Fibroblast of pulmonary artery (primary cell): ENCODE measurements around the gene CRYBG1.

ENCODE experiments used
- DNase-seq: peaks from one replicate; pipeline ENCODE4 v3.0.0-alpha.2; 2010; ENCODE audit warnings: low read depth
- H3K4me3 ChIP-seq: replicated peaks from 2 replicates; pipeline ENCODE4 v1.5.1; 2011; ENCODE audit warnings: low read depth, mild to moderate bottlenecking, control low read depth, low read length, moderate library complexity
- TF ChIP-seq, protein P1 (sequence below): IDR thresholded peaks from 2 replicates; pipeline ENCODE4 v1.5.1; 2011; ENCODE audit warnings: mild to moderate bottlenecking, control low read depth, low read length, inconsistent platforms; ENCODE audit errors: missing control alignments

CRYBG1 gene

DNA sequence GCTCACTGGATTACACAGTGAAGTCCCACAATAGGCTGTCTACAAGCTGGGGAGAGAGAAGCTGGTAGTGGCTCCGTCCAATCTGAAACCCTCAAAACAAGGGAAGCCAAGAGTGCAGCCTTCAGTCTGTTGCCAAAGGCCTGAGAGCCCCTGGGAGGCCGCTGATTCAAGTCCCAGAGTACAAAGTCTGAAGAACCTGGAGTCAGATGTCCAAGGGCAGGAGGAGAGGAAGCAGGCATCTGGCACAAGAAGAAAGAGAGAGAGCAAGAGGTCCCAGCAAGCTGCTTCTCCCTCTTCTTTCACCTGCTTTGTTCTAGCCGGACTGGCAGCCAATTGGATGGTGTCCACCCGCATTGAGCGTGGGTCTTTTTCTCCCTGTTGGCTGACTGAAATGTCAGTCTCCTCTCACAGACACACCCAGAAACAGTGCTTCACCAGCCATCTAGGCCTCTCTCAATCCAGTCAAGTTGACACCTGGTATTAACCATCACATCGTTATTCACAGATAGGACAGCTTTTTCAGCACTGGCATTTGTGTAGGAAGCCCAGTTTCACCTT lies 51.2 kb downstream of the CRYBG1 start:
- no peak overlapping the region for H3K4me3 ChIP-seq
- TF ChIP-seq, protein P1, sequence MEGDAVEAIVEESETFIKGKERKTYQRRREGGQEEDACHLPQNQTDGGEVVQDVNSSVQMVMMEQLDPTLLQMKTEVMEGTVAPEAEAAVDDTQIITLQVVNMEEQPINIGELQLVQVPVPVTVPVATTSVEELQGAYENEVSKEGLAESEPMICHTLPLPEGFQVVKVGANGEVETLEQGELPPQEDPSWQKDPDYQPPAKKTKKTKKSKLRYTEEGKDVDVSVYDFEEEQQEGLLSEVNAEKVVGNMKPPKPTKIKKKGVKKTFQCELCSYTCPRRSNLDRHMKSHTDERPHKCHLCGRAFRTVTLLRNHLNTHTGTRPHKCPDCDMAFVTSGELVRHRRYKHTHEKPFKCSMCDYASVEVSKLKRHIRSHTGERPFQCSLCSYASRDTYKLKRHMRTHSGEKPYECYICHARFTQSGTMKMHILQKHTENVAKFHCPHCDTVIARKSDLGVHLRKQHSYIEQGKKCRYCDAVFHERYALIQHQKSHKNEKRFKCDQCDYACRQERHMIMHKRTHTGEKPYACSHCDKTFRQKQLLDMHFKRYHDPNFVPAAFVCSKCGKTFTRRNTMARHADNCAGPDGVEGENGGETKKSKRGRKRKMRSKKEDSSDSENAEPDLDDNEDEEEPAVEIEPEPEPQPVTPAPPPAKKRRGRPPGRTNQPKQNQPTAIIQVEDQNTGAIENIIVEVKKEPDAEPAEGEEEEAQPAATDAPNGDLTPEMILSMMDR = no peak
- DNase-seq = no peak

DNA sequence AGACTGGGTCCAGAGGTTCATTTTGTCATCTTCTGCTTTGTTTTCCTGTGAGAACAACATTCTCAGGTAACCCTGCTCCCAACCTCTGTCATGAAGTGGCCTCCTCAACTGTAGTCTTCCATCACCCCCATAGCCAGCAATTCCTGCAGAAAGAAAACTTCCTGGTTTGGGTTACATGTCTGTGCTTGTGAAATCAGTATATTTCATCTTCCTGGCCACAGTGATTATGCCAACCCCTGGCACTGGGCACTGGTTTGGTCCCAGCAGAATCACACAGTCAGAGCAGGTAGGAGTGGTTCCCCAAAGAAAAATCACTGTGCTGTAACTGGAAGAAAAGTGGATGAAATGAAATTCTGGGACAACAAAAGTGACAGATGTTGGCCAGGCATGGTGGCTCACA lies 52.5 kb downstream of the CRYBG1 start:
- no peak for DNase-seq
- TF ChIP-seq, protein P1 = no peak
- no peak overlapping the region for H3K4me3 ChIP-seq

DNA sequence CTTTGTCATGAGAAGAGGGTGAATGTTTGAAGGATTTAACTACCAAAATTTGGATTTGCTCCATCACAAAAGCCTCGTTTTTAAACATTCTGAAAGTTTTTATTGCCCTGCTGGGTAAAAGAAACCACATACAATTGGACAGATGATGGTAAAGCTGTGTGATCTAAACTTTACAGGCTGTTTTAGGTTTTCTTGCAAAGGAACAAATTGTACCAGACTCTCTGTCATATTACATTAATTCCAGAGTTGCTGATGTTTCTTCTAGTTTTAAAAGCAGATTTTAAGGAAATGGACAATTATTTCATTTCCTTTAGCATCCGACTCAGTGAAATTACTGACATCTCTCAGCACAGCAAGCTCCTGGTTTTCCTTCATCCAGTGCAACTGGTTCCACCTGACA lies 53.2 kb downstream of the CRYBG1 start:
- TF ChIP-seq, protein P1 = no peak
- no peak overlapping the region for H3K4me3 ChIP-seq
- DNase-seq = no peak

DNA sequence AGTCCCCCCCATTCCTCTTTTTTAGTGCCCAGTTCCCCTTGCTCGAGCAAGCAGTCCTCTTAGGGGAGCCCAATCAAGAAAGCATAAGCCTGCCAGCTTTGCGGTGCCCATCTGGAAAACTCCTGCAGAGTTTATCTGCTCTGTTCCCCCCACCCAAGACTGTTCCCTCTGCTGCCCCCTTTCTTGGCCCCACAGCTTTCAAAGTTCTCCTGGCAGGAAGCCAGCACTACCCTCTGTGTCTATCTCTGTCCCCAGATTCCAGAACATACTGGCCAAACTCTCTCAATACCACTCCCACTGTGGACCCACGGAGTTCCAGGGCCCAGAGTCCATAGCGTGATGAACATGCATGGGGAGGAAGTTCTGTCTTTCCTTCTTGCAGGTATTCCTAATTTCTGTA lies 55.4 kb downstream of the CRYBG1 start:
- no peak for DNase-seq
- no peak overlapping the region for H3K4me3 ChIP-seq
- TF ChIP-seq, protein P1 = no peak

DNA sequence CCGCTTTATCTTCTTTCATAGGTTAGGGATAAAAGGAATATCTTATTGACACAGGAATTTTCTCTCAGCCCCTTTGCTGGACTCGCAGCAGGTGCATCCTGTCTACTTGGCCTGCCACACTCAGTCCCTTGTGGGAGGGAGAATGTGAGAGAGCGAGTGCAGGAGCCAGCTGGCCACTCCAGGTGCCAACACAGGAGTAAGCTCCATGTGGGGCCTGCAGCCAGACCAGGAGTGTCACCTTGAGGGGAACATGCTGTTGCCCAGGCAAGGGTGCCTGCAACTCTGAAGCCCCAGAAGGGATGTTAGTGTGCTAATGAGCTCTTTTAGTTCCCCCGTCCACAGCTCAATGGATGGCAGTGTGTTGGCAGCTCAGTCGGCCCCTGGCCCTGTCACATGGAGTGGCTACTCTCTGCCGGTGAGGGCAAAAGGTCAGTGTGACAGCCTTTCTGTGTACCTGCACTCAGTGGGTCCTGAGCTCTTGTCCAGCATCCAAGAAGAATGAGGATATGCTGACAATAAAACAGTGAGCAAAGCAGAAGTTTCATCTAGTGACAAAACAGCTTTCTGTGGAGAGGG lies 57.1 kb downstream of the CRYBG1 start:
- TF ChIP-seq, protein P1 = no peak
- DNase-seq = no peak
- no peak overlapping the region for H3K4me3 ChIP-seq

DNA sequence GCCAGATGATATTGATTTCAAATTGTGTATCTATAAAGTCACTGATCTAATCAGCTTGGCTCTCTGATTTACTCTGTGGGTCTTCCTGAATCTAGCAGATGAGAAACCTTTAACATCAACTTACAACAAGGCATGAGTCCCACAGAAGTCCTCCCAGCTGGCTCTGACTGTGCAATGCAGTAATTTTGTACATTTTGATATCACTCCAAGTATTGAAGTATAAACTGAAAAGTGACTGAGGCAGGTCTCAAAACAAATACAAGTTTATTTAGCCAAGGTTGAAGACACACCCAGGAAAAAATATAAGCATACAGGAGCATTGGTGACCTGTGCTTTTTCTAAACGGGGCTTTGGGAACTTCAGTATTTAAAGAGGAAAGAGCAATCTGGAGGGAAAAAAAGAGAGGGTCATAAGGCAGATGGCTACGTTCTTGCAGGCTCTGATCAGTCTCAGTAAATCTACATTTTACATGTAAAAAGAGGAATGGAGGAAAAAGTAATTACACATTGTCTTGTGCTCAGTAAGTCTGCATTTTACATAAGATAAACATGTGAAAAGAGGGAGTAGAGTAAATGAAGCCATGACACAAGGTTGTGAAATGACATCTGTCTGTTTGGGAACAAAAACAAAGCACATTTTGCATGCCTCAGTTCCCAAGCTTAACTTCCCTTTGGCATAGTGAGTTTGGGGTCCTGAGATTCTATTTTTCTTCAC lies 59.5 kb downstream of the CRYBG1 start:
- no peak for DNase-seq
- TF ChIP-seq, protein P1 = no peak
- no peak overlapping the region for H3K4me3 ChIP-seq
